Ovary (tissue), 9 donors: Measurements from ENCODE around the gene POR. TPM values are rescaled to one million over a fixed set of nuclear protein-coding genes. Genes with fewer than 3 reads are reported as not detected.
"Not testable (repeated sequence)": the region's sequence is repeated elsewhere in the genome, so short reads cannot be mapped to it uniquely, and the experiment has no call there.

ENCODE experiments used
- DNase-seq, 5 donors: peaks; one replicate each; pipeline ENCODE4 v3.0.0-alpha.2; 2019 to 2020
- H3K27ac ChIP-seq, 2 donors: fragments of 200-600 bp; one replicate each; pipeline versions ENCODE4 v1.5.1 to v1.8.0; 2019 to 2022
- H3K27me3 ChIP-seq: fragments of 200-600 bp; one replicate; pipeline ENCODE4 v1.8.0; 2022
- H3K36me3 ChIP-seq: fragments of 200-600 bp; sonication (generic); one replicate; pipeline ENCODE4 v1.5.1; 2019
- H3K4me1 ChIP-seq: one replicate; pipeline ENCODE4 v1.8.1; 2013; ENCODE audit warnings: mild to moderate bottlenecking, moderate library complexity; ENCODE audit not compliant: insufficient read depth
- H3K4me3 ChIP-seq: fragments of 200-600 bp; sonication (generic); one replicate; pipeline ENCODE4 v1.5.1; 2017
- H3K9me3 ChIP-seq, 2 donors: fragments of 200-600 bp in 1 of 2; sonication (generic) in 1 of 2; one replicate each; pipeline versions ENCODE4 v1.5.1 to v1.8.1; 2013 to 2019; ENCODE audit warnings: mild to moderate bottlenecking in 1 of 2, moderate library complexity in 1 of 2
- EP300 ChIP-seq: sonication (generic); formaldehyde crosslinking; IDR thresholded peaks from one replicate; pipeline ENCODE4 v1.6.1; 2017; ENCODE audit warnings: antibody characterized with exemption
- POLR2A ChIP-seq: fragments of 450-650 bp; IDR thresholded peaks from one replicate; pipeline ENCODE4 v1.6.1; 2017; ENCODE audit warnings: antibody characterized with exemption, mild to moderate bottlenecking, moderate library complexity
- WGBS, 3 donors: extraction: QIAGEN DNeasy Blood & Tissue Kit in 1 of 3; methylation state at CpG; one replicate each; pipeline versions ENCODE4 v1.1.5 to v1.1.7; 2013 to 2017; 5-methylcytosine and 5-hydroxymethylcytosine counted together
- intact Hi-C, 4 donors: fragments of 100-400 bp; cut with DNase I; formaldehyde crosslinking; loops; one replicate each; pipeline versions ENCODE4 v1.11.0 to v1.15.1; 2022 to 2023
- polyA plus RNA-seq, 2 donors: library from polyadenylated mRNA; stranded (reverse); fragments of 200-250 nt in 1 of 2; fragments of 350-450 nt in 1 of 2; fragmentation: Illumina TruSeq in 1 of 2; extraction: RNeasy Lipid Tissue Mini Kit (QIAGEN cat#74804) in 1 of 2; gene quantifications; one replicate each; pipeline ENCODE4 v1.2.3, GENCODE V29; 2013 to 2014
- total RNA-seq, 7 donors: library from RNA; depleted of rRNA in 2 of 7; stranded (reverse); fragments of >200 nt in 2 of 7; fragmentation: NEBNext Ultra II Directional in 3 of 7; extraction: Animal tissue kit (Norgen Biotek cat#: 25700) in 3 of 7; gene quantifications; one replicate each; pipeline versions ENCODE4 v1.1.0 to v1.2.4, GENCODE V29; 2016 to 2023
- TF ChIP-seq, protein P1 (sequence below), 3 donors: fragments of 450-650 bp in 2 of 3; fragments of 200-600 bp in 1 of 3; IDR thresholded peaks; one replicate each; pipeline versions ENCODE4 v1.5.1 to v1.8.0; 2016 to 2022; ENCODE audit warnings: antibody characterized with exemption in 3 of 3, mild to moderate bottlenecking in 1 of 3
- donor health status: DM: no; HTN: no; CAD: no; lungs with moderate emphysema.
- donor health status: DM: no; HTN: no; CAD: no.
- donor health status: Bipolar disorder and iron deficiency.
- donor health status: DM: yes; HTN: yes; CAD: no.
- donor health status: DM: no; HTN: no; CAD: no.
- donor health status: DM: yes; HTN: yes; CAD: no.

The POR gene
- total and polyA plus RNA-seq, 9 donors, result 71.8 to 191 (median 144) TPM

DNA sequence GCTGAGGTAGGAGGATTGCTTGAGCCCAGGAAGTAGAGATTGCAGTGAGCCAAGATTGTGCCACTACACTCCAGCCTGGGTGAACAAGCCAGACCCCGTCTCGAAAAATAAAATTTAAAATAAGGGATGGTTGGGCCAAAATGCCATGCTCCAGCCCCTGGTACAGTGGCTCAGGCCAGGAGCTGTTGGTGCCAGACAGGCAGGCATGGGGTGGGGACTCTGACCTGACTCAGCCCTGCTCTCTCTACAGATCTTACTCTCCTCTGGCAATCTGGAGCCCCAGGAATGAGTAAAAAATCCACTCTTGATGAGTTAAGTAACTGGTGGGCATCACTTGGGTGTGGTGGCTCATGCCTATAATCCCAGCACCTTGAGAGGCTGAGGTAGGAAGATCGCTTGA is 87.9 kb downstream of the POR start:
- no peaks in the 10 kb centered on the region for H3K4me1 ChIP-seq
- H3K36me3 ChIP-seq, result no peaks in the 10 kb centered on the region
- H3K27ac ChIP-seq, result no peak overlapping the region
- DNase-seq, result no peak
- no peaks in the 10 kb centered on the region for H3K9me3 ChIP-seq
- no peak overlapping the region for H3K4me3 ChIP-seq
- no peaks in the 10 kb centered on the region for H3K27me3 ChIP-seq
- WGBS, 3 donors, result 94 to 98% (median 94%) methylated on average over 3 of the region's 3 CpGs
- TF ChIP-seq, protein P1, sequence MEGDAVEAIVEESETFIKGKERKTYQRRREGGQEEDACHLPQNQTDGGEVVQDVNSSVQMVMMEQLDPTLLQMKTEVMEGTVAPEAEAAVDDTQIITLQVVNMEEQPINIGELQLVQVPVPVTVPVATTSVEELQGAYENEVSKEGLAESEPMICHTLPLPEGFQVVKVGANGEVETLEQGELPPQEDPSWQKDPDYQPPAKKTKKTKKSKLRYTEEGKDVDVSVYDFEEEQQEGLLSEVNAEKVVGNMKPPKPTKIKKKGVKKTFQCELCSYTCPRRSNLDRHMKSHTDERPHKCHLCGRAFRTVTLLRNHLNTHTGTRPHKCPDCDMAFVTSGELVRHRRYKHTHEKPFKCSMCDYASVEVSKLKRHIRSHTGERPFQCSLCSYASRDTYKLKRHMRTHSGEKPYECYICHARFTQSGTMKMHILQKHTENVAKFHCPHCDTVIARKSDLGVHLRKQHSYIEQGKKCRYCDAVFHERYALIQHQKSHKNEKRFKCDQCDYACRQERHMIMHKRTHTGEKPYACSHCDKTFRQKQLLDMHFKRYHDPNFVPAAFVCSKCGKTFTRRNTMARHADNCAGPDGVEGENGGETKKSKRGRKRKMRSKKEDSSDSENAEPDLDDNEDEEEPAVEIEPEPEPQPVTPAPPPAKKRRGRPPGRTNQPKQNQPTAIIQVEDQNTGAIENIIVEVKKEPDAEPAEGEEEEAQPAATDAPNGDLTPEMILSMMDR (IDR thresholded peaks at IDR 0.05), result no peak
- no peak for TF ChIP-seq EP300
- TF ChIP-seq POLR2A, result no peak
- intact Hi-C loops, result no loop called here

- H3K36me3 ChIP-seq, result no peaks in the 10 kb centered on the region
- H3K4me1 ChIP-seq, result no peaks in the 10 kb centered on the region
- no peak for DNase-seq
- H3K4me3 ChIP-seq, result no peak overlapping the region
- 95 to 99% (median 96%) methylated on average over 10 of the region's 10 CpGs for WGBS, 3 donors
- no peaks in the 10 kb centered on the region for H3K9me3 ChIP-seq
- intact Hi-C loops, result no loop called here
- H3K27me3 ChIP-seq, result no peaks in the 10 kb centered on the region
- no peak overlapping the region for H3K27ac ChIP-seq
- TF ChIP-seq POLR2A (no peak), EP300 (no peak)
- TF ChIP-seq, protein P1 (IDR thresholded peaks at IDR 0.05), result no peak
These were observed 88.4 kb downstream of the POR start for GRCh38 chr7:76003351-76003750.

GRCh38 chr7:76005004-76005403 is 90.0 kb downstream of the POR start:
- WGBS, 3 donors, result 85 to 91% (median 87%) methylated on average over 4 of the region's 4 CpGs
- H3K27ac ChIP-seq, H3K36me3 ChIP-seq, H3K4me1 ChIP-seq, H3K9me3 ChIP-seq, H3K27me3 ChIP-seq, DNase-seq, H3K4me3 ChIP-seq, intact Hi-C loops: not testable (repeated sequence)

GRCh38 chr7:76008156-76008687 is 93.3 kb downstream of the POR start:
- Histone ChIP-seq H3K27ac (no peak overlapping the region), H3K4me1 (peaks cover 21% of the 10 kb centered on the region), H3K36me3 (no peaks in the 10 kb centered on the region), H3K9me3 (no peaks in the 10 kb centered on the region), H3K27me3 (no peaks in the 10 kb centered on the region), H3K4me3 (no peak overlapping the region)
- 69 to 79% (median 75%) methylated on average over 8 of the region's 8 CpGs for WGBS, 3 donors
- no peak for DNase-seq
- intact Hi-C loops, result no loop called here
- TF ChIP-seq EP300, result no peak
- TF ChIP-seq, protein P1 (IDR thresholded peaks at IDR 0.05), result no peak
- TF ChIP-seq POLR2A, result no peak

DNA sequence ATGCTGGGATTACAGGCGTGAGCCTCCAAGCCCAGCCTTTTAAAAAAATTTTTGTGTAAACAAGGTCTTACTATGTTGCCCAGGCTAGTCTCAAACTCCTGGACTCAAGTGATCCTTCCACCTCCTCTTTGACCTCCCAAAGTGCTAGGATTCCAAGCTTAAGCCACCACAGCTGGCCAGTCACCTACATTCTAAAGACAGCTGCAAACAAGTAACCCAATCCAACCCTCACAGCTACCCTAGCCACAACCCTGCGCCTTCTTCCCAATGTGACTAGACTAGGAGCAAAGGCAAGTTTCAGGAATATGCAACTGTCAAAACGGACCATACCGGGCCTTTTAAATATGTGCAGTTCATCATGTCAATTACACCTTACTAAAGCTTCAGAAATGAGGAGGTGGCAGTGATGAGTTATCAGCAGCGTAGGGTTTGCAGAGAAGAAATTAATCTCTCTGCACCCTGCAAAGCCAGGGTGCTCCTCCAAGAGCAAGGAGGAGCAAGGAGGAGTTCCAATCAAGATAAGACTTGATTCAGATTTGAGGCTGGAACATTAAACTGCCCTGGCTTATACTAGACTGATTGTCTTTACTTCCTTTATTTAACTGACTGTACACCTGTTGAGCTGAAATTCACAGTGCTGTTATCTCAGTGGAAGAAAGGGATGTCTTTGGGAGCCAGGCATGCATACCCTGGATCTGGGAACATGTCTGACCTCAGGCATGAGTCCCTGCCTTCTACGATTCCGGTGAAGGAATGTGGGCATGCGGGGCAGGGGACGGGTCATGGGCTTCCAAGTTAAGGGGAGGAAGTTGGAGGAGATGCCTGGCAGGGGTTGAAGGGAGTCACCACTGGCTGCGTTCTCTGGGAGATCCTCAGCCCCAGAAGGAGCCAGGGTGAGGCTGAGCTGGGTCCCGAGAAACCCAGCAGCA is 95.0 kb downstream of the POR start:
- Histone ChIP-seq H3K9me3 (no peaks in the 10 kb centered on the region), H3K4me3 (no peak overlapping the region), H3K4me1 (peaks cover 22% of the 10 kb centered on the region), H3K36me3 (no peaks in the 10 kb centered on the region), H3K27ac (peak overlapping the region in 1 of 2 donors; percentile 46), H3K27me3 (no peaks in the 10 kb centered on the region)
- no peak for DNase-seq
- intact Hi-C loops, result loop anchor here in 2 of 4 donors (10.0 kb wide), 2 partner anchors 135 to 235 kb away; partner anchors contain the start of genes CCL26 (in 1 of the 2) and RHBDD2 (in 1 of the 2)
- TF ChIP-seq POLR2A (no peak), EP300 (no peak)
- TF ChIP-seq, protein P1 (IDR thresholded peaks at IDR 0.05), result no peak
- 36 to 55% (median 39%) methylated on average over 11 of the region's 11 CpGs for WGBS, 3 donors
